ENCODE data around the gene RHOXF2.
"Not testable (repeated sequence)": the region's sequence is repeated elsewhere in the genome, so short reads cannot be mapped to it uniquely, and the experiment has no call there.

RHOXF2 gene, protein sequence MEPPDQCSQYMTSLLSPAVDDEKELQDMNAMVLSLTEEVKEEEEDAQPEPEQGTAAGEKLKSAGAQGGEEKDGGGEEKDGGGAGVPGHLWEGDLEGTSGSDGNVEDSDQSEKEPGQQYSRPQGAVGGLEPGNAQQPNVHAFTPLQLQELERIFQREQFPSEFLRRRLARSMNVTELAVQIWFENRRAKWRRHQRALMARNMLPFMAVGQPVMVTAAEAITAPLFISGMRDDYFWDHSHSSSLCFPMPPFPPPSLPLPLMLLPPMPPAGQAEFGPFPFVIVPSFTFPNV

DNA sequence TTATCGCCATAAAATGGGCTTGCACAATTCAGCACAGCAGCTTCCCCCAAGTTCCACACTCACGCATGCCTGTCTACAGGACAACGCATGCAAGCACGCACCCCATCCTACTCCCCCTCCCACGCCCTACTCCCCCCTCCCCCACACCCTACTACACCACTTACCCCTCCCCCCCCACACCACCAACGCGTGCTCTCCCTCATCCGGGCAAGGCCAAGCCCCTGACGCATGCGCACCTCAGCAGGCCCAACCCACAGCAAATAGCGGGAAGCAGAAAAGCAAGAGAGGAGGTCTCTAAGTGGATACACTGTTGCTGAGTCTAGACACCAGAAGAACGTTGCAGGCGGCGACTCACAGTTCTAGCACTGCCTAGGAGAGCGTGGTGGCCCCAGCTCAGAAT lies at the start of gene RHOXF2:
Gene RHOXF2 (plus strand): TSS at position 301 of the 400 bp plus-strand sequence. CDS start 138 bp downstream, outside the sequence.
- not testable (repeated sequence) for H3K4me1 ChIP-seq (ENCODE audit: insufficient read depth, low read length); H3K4me3 ChIP-seq (ENCODE audit: low read length); H3K27me3 ChIP-seq (ENCODE audit: insufficient read depth, low read length); H3K9ac ChIP-seq (ENCODE audit: low read depth, low read length); H3K27ac ChIP-seq (ENCODE audit: low read length); H3K9me3 ChIP-seq (ENCODE audit: insufficient read depth, low read depth, low read length); H3K36me3 ChIP-seq (ENCODE audit: insufficient read depth, low read depth, low read length)

DNA sequence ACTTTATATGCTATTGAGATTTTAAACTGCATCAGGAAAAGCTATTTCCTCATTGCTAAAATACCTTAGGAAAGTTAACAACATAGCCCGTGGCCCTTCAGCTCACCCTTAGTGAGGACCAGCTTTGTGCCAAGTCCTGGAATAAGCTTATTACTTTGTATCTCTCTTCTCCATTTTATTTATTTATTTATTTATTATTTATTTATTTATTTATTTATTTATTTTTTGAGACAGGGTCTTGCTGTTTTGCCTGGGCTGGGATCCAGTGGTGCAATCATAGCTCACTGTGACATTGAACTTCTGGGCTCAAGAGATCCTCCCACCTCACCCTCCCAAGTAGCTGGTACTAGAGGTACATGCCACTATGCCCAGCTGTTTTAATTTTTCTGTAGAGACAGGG lies 49.0 kb upstream of the RHOXF2 start:
- H3K4me1 ChIP-seq (ENCODE audit: insufficient read depth, low read length) = no peaks in the 10 kb centered on the region
- no peaks in the 10 kb centered on the region for H3K27me3 ChIP-seq (ENCODE audit: insufficient read depth, low read length)
- no peak overlapping the region for H3K4me3 ChIP-seq (ENCODE audit: low read length)
- H3K36me3 ChIP-seq (ENCODE audit: insufficient read depth, low read depth, low read length) = no peaks in the 10 kb centered on the region
- H3K9me3 ChIP-seq (ENCODE audit: insufficient read depth, low read depth, low read length) = no peaks in the 10 kb centered on the region
- no peak overlapping the region for H3K27ac ChIP-seq (ENCODE audit: low read length)
- H3K9ac ChIP-seq (ENCODE audit: low read depth, low read length) = no peak overlapping the region

DNA sequence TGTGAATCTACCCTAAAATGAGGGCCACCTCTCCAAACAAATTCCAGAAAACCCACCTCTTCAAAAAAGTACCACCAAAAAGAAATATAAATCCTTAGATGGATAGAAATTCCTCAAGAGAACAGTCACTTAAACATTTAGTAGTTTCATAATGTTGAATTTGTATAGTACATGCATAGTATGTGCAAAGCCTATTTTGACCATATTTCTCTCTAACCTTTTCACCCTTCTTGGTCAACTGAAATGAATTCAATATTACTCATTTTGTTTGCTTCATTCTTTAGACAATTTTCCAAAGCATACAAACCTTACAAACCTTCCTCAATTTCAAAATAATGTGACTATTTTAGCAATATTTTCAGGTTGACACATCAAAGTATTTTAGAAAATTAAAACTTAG lies 46.8 kb upstream of the RHOXF2 start:
- Histone ChIP-seq H3K9ac (ENCODE audit: low read depth, low read length) (no peak overlapping the region), H3K36me3 (ENCODE audit: insufficient read depth, low read depth, low read length) (no peaks in the 10 kb centered on the region), H3K4me3 (ENCODE audit: low read length) (no peak overlapping the region)

DNA sequence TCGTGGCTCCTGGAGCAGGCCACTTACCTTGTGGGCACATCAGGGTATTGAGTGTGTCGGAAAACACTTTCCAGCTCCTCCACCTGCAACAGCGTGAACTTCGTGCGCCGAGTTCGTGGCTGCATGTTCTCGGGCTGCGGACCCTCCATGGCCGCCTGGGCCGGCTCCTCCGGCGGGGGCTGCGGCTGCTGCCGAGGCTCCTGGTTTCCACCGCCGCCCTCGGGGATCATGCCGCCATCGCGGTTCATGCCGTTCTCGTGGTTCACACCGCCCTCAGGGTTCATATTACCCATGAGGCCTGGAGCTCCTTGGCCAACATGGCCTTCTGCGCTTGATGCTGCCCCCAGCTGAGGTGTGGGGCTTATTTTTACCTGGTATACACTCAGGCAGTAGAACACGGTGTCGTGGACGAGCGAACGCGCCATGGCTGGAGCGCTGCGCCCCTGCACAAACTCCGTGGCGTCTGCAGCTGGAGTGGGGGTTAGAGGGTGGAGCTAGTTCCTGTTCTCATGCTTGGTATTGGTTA lies 42.9 kb upstream of the RHOXF2 start, which contains the start of gene RHOXF1:
Gene RHOXF1 (minus strand): TSS at position 476 of the 526 bp plus-strand sequence. CDS start 51 bp downstream, at position 425.
- H3K27me3 ChIP-seq (ENCODE audit: insufficient read depth, low read length) = no peaks in the 10 kb centered on the region
- no peak within 1 kb of the TSS for H3K9ac ChIP-seq (ENCODE audit: low read depth, low read length)
- H3K27ac ChIP-seq (ENCODE audit: low read length) = no peak within 1 kb of the TSS
- H3K9me3 ChIP-seq (ENCODE audit: insufficient read depth, low read depth, low read length) = no peaks in the 10 kb centered on the region
- H3K4me3 ChIP-seq (ENCODE audit: low read length) = no peak within 1 kb of the TSS
- no peaks in the 10 kb centered on the region for H3K36me3 ChIP-seq (ENCODE audit: insufficient read depth, low read depth, low read length)
- H3K4me1 ChIP-seq (ENCODE audit: insufficient read depth, low read length) = no peaks in the 10 kb centered on the region

More for the DNA sequence above, 46.8 kb upstream of the RHOXF2 start:
- Histone ChIP-seq H3K4me1 (ENCODE audit: insufficient read depth, low read length) (no peaks in the 10 kb centered on the region), H3K9me3 (ENCODE audit: insufficient read depth, low read depth, low read length) (no peaks in the 10 kb centered on the region), H3K27me3 (ENCODE audit: insufficient read depth, low read length) (no peaks in the 10 kb centered on the region), H3K27ac (ENCODE audit: low read length) (no peak overlapping the region)

DNA sequence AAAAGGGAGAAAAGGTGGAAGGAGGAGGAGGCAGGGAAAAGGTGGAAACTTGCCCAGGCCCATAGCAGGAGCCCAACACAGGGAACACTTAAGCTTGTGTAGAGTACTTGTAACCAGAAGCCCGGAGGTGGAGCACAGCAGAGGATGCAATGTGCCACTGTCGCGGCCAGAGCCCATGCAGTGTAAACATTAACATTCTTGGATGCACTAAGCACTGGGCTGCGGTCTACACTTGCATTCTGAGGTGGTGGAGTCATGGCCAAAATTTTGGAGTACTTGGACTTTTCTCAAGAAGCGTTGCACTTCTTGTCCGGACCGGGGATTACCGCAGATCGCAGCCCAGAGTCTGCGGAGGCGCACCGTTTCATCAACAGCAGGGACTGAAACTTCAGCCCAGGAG lies 38.2 kb upstream of the RHOXF2 start:
- H3K36me3 ChIP-seq (ENCODE audit: insufficient read depth, low read depth, low read length) = no peaks in the 10 kb centered on the region
- H3K9ac ChIP-seq (ENCODE audit: low read depth, low read length) = no peak overlapping the region
- no peaks in the 10 kb centered on the region for H3K27me3 ChIP-seq (ENCODE audit: insufficient read depth, low read length)
- H3K9me3 ChIP-seq (ENCODE audit: insufficient read depth, low read depth, low read length) = no peaks in the 10 kb centered on the region
- H3K4me1 ChIP-seq (ENCODE audit: insufficient read depth, low read length) = no peaks in the 10 kb centered on the region; the same call in 1 of the 2 replicates
- no peak overlapping the region for H3K4me3 ChIP-seq (ENCODE audit: low read length)
- H3K27ac ChIP-seq (ENCODE audit: low read length) = no peak overlapping the region

DNA sequence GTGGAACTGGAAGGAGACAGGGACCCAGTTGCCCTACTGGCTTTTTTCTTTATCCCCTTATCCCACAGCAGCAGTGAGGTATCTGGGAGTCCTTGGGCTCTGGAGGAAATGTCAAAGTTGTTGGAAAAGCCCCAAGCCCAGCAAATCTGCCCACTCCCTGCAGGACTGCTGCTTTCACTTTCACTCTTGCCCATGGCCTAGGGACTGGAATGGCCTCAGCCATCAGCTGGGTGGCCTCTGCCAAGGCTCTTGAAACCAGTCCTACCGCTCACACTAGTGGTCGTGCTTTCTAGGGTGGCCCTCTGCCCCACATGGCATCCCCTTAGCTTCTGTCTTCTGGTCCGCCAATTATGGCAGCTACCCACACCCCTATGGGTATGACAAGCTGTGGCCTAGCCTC lies 33.0 kb upstream of the RHOXF2 start:
- Histone ChIP-seq H3K9ac (ENCODE audit: low read depth, low read length) (no peak overlapping the region), H3K9me3 (ENCODE audit: insufficient read depth, low read depth, low read length) (no peaks in the 10 kb centered on the region), H3K36me3 (ENCODE audit: insufficient read depth, low read depth, low read length) (no peaks in the 10 kb centered on the region), H3K27me3 (ENCODE audit: insufficient read depth, low read length) (no peaks in the 10 kb centered on the region), H3K4me3 (ENCODE audit: low read length) (no peak overlapping the region), H3K27ac (ENCODE audit: low read length) (no peak overlapping the region), H3K4me1 (ENCODE audit: insufficient read depth, low read length) (no peaks in the 10 kb centered on the region; the same call in 1 of the 2 replicates)

DNA sequence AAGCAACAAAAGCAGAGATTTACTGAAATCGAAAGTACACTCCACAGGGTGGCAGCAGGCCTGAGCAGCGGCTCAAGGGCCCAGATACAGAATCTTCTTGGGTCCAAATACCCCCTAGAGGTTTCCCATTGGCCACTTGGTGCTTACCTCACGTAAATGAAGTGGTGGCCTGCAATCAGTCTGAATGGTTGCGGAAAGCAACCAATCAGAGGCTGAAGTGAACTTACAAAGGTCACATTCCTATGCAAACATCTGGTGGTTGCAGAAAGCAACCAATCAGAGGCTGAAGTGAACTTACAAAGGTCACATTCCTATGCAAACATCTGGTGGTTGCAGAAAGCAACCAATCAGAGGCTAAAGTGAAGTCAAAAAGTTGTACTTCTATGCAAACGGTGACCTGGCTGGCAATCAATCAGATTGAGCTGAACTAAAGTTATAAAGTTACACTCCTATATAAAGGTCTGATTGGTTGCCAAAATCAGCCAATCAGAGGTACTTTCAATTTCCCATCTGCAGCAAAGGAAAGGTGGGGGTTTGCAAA lies 30.0 kb upstream of the RHOXF2 start:
- H3K9me3 ChIP-seq (ENCODE audit: insufficient read depth, low read depth, low read length); H3K4me3 ChIP-seq (ENCODE audit: low read length); H3K9ac ChIP-seq (ENCODE audit: low read depth, low read length); H3K4me1 ChIP-seq (ENCODE audit: insufficient read depth, low read length); H3K27me3 ChIP-seq (ENCODE audit: insufficient read depth, low read length); H3K36me3 ChIP-seq (ENCODE audit: insufficient read depth, low read depth, low read length); H3K27ac ChIP-seq (ENCODE audit: low read length): not testable (repeated sequence)

DNA sequence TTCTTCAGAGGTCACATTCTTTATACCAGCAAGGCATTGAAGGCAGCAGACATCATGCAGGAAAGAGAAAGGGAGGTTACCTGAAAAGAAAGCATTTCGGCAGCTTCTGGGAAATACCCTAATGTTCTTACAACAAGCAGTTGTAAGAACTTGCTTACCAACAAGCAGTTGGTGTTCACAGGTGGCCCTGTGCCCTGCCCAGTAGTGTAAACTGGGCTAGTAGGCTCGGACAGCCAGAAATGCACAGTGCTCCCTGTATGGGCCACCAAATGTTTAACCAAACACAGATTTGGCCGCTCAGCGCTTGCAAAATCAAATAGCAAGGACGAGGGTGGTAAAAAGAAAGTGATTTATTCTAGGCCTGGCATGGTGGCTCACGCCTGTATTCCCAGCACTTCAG lies 22.3 kb upstream of the RHOXF2 start:
- Histone ChIP-seq H3K4me3 (ENCODE audit: low read length) (no peak overlapping the region), H3K4me1 (ENCODE audit: insufficient read depth, low read length) (peaks cover 4% of the 10 kb centered on the region), H3K27me3 (ENCODE audit: insufficient read depth, low read length) (no peaks in the 10 kb centered on the region), H3K36me3 (ENCODE audit: insufficient read depth, low read depth, low read length) (no peaks in the 10 kb centered on the region), H3K9me3 (ENCODE audit: insufficient read depth, low read depth, low read length) (no peaks in the 10 kb centered on the region), H3K27ac (ENCODE audit: low read length) (no peak overlapping the region), H3K9ac (ENCODE audit: low read depth, low read length) (no peak overlapping the region)

DNA sequence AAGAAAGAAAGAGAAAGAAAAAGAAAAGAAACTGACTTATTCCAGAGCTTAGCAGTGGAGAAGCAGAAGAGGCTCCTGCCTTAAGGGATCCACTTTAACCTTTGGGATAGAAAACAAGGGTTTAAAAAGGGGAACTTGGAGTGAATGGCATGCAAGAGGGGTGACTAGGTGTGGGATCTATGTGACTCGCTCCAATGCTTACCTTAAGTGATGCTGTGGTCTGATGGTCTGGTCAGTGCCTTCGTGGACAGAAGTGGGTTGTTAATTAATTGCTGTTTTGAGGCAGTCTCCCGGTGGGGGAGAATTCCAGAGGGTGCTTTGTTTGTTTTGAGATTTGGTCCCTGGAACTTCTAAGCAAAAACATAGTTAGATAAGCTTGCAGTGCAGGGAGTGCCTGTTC lies 21.6 kb upstream of the RHOXF2 start:
- H3K27me3 ChIP-seq (ENCODE audit: insufficient read depth, low read length) = no peaks in the 10 kb centered on the region
- H3K4me3 ChIP-seq (ENCODE audit: low read length) = no peak overlapping the region
- no peak overlapping the region for H3K27ac ChIP-seq (ENCODE audit: low read length)
- H3K9ac ChIP-seq (ENCODE audit: low read depth, low read length) = no peak overlapping the region
- H3K9me3 ChIP-seq (ENCODE audit: insufficient read depth, low read depth, low read length) = no peaks in the 10 kb centered on the region
- H3K36me3 ChIP-seq (ENCODE audit: insufficient read depth, low read depth, low read length) = no peaks in the 10 kb centered on the region
- H3K4me1 ChIP-seq (ENCODE audit: insufficient read depth, low read length) = peaks cover 4% of the 10 kb centered on the region

DNA sequence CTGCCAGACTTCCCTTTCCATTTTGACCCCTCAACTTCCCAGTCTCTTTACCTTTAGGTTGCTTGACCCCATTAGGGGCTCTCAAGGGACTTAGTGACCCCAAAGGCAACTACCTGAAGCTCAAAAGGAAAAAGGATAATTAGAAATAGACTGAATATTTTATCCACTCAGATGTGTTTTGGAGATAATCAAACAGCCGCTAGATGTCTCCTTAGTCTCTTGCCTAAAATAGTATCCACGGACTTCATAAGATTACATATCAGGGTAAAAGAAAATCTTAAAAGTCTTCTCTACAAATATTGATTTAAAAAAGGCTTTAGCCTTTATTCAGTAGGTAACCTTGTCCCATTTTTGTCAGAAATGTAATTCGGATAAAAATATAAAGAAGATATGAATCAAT lies 21.0 kb upstream of the RHOXF2 start:
- Histone ChIP-seq H3K9ac (ENCODE audit: low read depth, low read length) (no peak overlapping the region), H3K27ac (ENCODE audit: low read length) (no peak overlapping the region), H3K4me3 (ENCODE audit: low read length) (no peak overlapping the region), H3K4me1 (ENCODE audit: insufficient read depth, low read length) (peaks cover 4% of the 10 kb centered on the region), H3K27me3 (ENCODE audit: insufficient read depth, low read length) (no peaks in the 10 kb centered on the region), H3K9me3 (ENCODE audit: insufficient read depth, low read depth, low read length) (no peaks in the 10 kb centered on the region), H3K36me3 (ENCODE audit: insufficient read depth, low read depth, low read length) (no peaks in the 10 kb centered on the region)

DNA sequence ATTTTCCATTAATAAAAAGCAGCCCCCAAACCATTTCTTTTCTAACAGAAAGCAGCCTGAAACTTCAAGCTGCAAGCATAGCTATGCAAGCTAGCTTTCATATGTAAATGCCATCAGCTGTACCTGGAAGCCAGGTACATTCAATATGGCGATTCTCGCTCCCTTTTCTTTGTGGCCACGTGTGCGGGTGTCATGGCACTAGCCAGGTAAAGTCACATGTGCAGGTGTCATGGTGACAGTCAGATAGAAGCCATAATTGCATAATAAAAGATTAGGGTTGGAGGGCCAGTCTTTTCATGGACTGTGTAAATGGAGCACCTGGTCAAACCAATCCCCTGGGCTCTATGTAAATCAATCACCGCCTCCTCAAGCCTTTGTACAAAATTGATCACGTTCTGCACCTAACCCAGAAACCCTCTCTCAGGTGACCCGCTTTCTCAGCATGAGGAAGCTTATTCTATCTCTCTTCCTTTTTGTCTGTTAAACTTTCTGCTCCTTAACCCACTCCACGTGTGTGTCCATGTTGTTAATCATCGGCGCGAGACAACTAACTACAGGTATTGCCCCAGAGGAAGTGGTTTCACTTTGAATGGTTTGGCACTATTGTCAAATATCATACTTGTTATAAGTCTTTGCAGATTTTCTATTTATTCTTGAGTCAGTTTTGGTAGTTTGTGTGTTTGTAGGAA lies 18.0 kb upstream of the RHOXF2 start:
- Histone ChIP-seq H3K4me1 (ENCODE audit: insufficient read depth, low read length) (peaks cover 4% of the 10 kb centered on the region), H3K27me3 (ENCODE audit: insufficient read depth, low read length) (no peaks in the 10 kb centered on the region), H3K4me3 (ENCODE audit: low read length) (peak overlapping the region; percentile 37; the same call in 1 of the 2 replicates), H3K9me3 (ENCODE audit: insufficient read depth, low read depth, low read length) (no peaks in the 10 kb centered on the region), H3K9ac (ENCODE audit: low read depth, low read length) (peak overlapping the region; percentile 37; the same call in 1 of the 2 replicates), H3K27ac (ENCODE audit: low read length) (no peak overlapping the region), H3K36me3 (ENCODE audit: insufficient read depth, low read depth, low read length) (no peaks in the 10 kb centered on the region)

Data from iPS-20b (cell line).